K562 (cell line): ENCODE measurements around the gene PITPNC1. TPM values are rescaled to one million over a fixed set of nuclear protein-coding genes. Genes with fewer than 3 reads are reported as not detected.
A peak's percentile ranks its signal among the peaks of the same experiment; 100 is the strongest.

Experiments
- CHD7 ChIP-seq: fragments of 200-600 bp; sonication (generic); IDR thresholded peaks from one replicate; pipeline ENCODE4 v1.6.1; 2012; ENCODE audit warnings: mild to moderate bottlenecking, low read depth, low read length, inconsistent platforms
- CTBP1 ChIP-seq: fragments of 450-650 bp; IDR thresholded peaks from 2 replicates; pipeline ENCODE4 v1.6.1; 2016; ENCODE audit warnings: borderline replicate concordance
- E2F8 ChIP-seq: fragments of 450-650 bp; IDR thresholded peaks from 2 replicates; pipeline ENCODE4 v1.7.1; 2018; ENCODE audit warnings: mild to moderate bottlenecking, low read depth; ENCODE audit not compliant: partially characterized antibody
- ETV5 ChIP-seq: sonication (generic); formaldehyde crosslinking; IDR thresholded peaks from 2 replicates; pipeline ENCODE4 v1.4.0; 2020; ENCODE audit warnings: low read depth, mild to moderate bottlenecking, missing genetic modification reagents
- HBP1 ChIP-seq: fragments of 450-650 bp; formaldehyde crosslinking; IDR thresholded peaks from 2 replicates; pipeline ENCODE4 v1.4.0; 2022; ENCODE audit warnings: missing genetic modification characterization
- HNRNPK ChIP-seq: fragments of 200-400 bp; formaldehyde crosslinking; IDR thresholded peaks from one replicate; pipeline ENCODE4 v1.6.1; 2018; ENCODE audit warnings: mild to moderate bottlenecking, low read depth, low read length; ENCODE audit not compliant: poor library complexity, severe bottlenecking
- KAT7 ChIP-seq: sonication (generic); formaldehyde crosslinking; IDR thresholded peaks from 2 replicates; pipeline ENCODE4 v1.8.0; 2022; ENCODE audit warnings: missing genetic modification reagents, mild to moderate bottlenecking, borderline replicate concordance
- NFRKB ChIP-seq: fragments of 450-650 bp; IDR thresholded peaks from 2 replicates; pipeline ENCODE4 v1.6.1; 2016; ENCODE audit warnings: low read depth
- PHB ChIP-seq: fragments of 250-450 bp; sonication (Bioruptor Pico); IDR thresholded peaks from 2 replicates; pipeline ENCODE4 v1.5.0; 2021
- SMARCA4 ChIP-seq: fragments of 450-650 bp; IDR thresholded peaks from 2 replicates; pipeline ENCODE4 v1.6.1; 2016
- ZKSCAN8 ChIP-seq: fragments of 200-800 bp; sonication (Bioruptor generic); IDR thresholded peaks from 2 replicates; pipeline ENCODE4 v1.6.1; 2016; ENCODE audit warnings: missing genetic modification characterization, missing compliant biosample characterization
- ZNF707 ChIP-seq: fragments of 250-450 bp; sonication (Bioruptor Pico); conservative IDR thresholded peaks from 2 replicates; pipeline ENCODE4 v1.8.0; 2022; ENCODE audit warnings: inconsistent platforms, mild to moderate bottlenecking, moderate library complexity
- polyA plus RNA-seq, 8 experiments: library from polyadenylated mRNA; depleted of rRNA in 4 of 8; stranded (reverse) in 5 of 8; unstranded in 3 of 8; fragments of >200 nt; fragmentation: Nextera tagmentation in 2 of 8; fragmentation: Illumina TruSeq in 1 of 8; extraction: Ambion mirVana in 2 of 8; extraction: Trizol in 1 of 8; gene quantifications; 2 replicates each; pipeline versions ENCODE4 v1.2.1 to v1.2.3, GENCODE V29; 2011 to 2014; ENCODE audit warnings: inconsistent platforms in 1 of 8, missing spikeins in 1 of 8
- total RNA-seq, 7 experiments: library from RNA; depleted of rRNA in 6 of 7; stranded (reverse); fragments of >200 nt in 6 of 7; fragmentation: Illumina TruSeq in 2 of 7; extraction: Trizol in 2 of 7; gene quantifications; 2 replicates each; pipeline versions ENCODE4 v1.2.1 to v1.2.3, GENCODE V29; 2011 to 2021; ENCODE audit warnings: low replicate concordance in 1 of 7

The PITPNC1 gene
- total and polyA plus RNA-seq, 9 of the 15 experiments (the other 6 are each of a cell fraction or from before 2014, with no cell fraction given), result 0.11 to 1.1 (median 0.65) TPM

- TF ChIP-seq E2F8 (peak; percentile 94), KAT7 (CRISPR knock-in tag) (peak; percentile 74; the same call in 1 of the 2 replicates), HBP1 (CRISPR knock-in tag) (no peak), ZNF707 (CRISPR knock-in tag) (no peak), CTBP1 (peak; percentile 87; the same call in 1 of the 2 replicates), SMARCA4 (no peak), ZKSCAN8 (no peak), ETV5 (CRISPR knock-in tag) (peak; percentile 98), NFRKB (peak; percentile 85), CHD7 (no peak), HNRNPK (no peak), PHB (no peak)
Measured at GRCh38 chr17:67717624-67718324, 340.7 kb downstream of the PITPNC1 start, which contains the start of gene NOL11 (continued).
